ENCODE data around the gene SPRY2.

GRCh38 chr13:80386002-80386401 lies 45.1 kb upstream of the SPRY2 start:
- TF ChIP-seq POLR2A (IDR thresholded peaks at IDR 0.05) (no peak), CTCF (IDR thresholded peaks at IDR 0.05) (no peak)

Data from body of pancreas (tissue), 4 donors.